H1 (cell line): ENCODE results near the gene PPM1L. TPM values are rescaled to one million over a fixed set of nuclear protein-coding genes. Genes with fewer than 3 reads are reported as not detected.

ENCODE experiments used
- CTCF ChIA-PET: fragments of 300-600 bp; sonication (Branson Sonifier 250); formaldehyde crosslinking; loops from one replicate; lab custom pipeline; 2021; ENCODE audit not compliant: partially characterized antibody; lab: Charles Lee
- POLR2A ChIA-PET: fragments of 300-600 bp; sonication (Branson Sonifier 250); formaldehyde crosslinking; loops from one replicate; lab custom pipeline; 2021; ENCODE audit warnings: inconsistent platforms; ENCODE audit not compliant: partially characterized antibody; lab: Charles Lee
- DNase-seq, 2 experiments: peaks; one replicate each; pipeline versions ENCODE4 v3.0.0 to v3.0.0-alpha.2; 2010 to 2022; ENCODE audit warnings: low spot score in 2 of 2, low read depth in 1 of 2, mixed read lengths in 1 of 2
- FAIRE-seq: peaks from 2 replicates; lab custom pipeline; 2011; peaks lifted over from hg19 to GRCh38; lab: Jason Lieb, UNC
- H2AFZ ChIP-seq: 2 replicates; pipeline ENCODE4 v1.8.1; 2012; ENCODE audit warnings: low read length, inconsistent platforms
- H2AK5ac ChIP-seq: 2 replicates; pipeline ENCODE4 v1.6.1; 2013; ENCODE audit warnings: low read depth, low read length
- H2BK120ac ChIP-seq: replicated peaks from 2 replicates; pipeline ENCODE3; 2013; ENCODE audit warnings: low read depth, low read length, inconsistent platforms
- H2BK12ac ChIP-seq: 2 replicates; pipeline ENCODE4 v1.6.1; 2013; ENCODE audit warnings: low read depth, low read length
- H2BK15ac ChIP-seq: 2 replicates; pipeline ENCODE4 v1.6.1; 2013; ENCODE audit warnings: low read length
- H2BK20ac ChIP-seq: 2 replicates; pipeline ENCODE4 v1.6.1; 2013; ENCODE audit warnings: low read length
- H2BK5ac ChIP-seq: 2 replicates; pipeline ENCODE4 v1.6.1; 2013; ENCODE audit warnings: low read depth, low read length
- H3K14ac ChIP-seq: 2 replicates; pipeline ENCODE4 v1.6.1; 2013; ENCODE audit warnings: inconsistent platforms; ENCODE audit not compliant: insufficient read length
- H3K18ac ChIP-seq: 2 replicates; pipeline ENCODE4 v1.6.1; 2013; ENCODE audit warnings: low read length; ENCODE audit errors: extremely low read depth
- H3K23ac ChIP-seq: 2 replicates; pipeline ENCODE4 v1.6.1; 2013; ENCODE audit warnings: inconsistent platforms; ENCODE audit not compliant: insufficient read length
- H3K23me2 ChIP-seq: 2 replicates; pipeline ENCODE4 v1.6.1; 2013; ENCODE audit warnings: low read depth, low read length
- H3K27ac ChIP-seq: 2 replicates; pipeline ENCODE4 v1.6.1; 2011; ENCODE audit warnings: low read depth, low read length, inconsistent platforms
- H3K27me3 ChIP-seq, 4 experiments: replicated peaks in 1 of 4; 1 replicate in 1 of 4; 2 replicates in 3 of 4; pipeline versions ENCODE4 v1.6.1 to v1.8.1; 2011 to 2013; ENCODE audit warnings: low read length in 3 of 4, mild to moderate bottlenecking in 3 of 4, inconsistent platforms in 2 of 4, mixed read lengths in 2 of 4, moderate library complexity in 1 of 4; ENCODE audit not compliant: control insufficient read depth in 3 of 4, insufficient read depth in 3 of 4; ENCODE audit errors: extremely low read depth in 1 of 4
- H3K36me3 ChIP-seq, 4 experiments: 2 replicates each; pipeline versions ENCODE4 v1.6.1 to v1.8.1; 2011 to 2013; ENCODE audit warnings: mild to moderate bottlenecking in 4 of 4, low read length in 3 of 4, moderate library complexity in 2 of 4, control low read depth in 1 of 4, inconsistent platforms in 1 of 4; ENCODE audit not compliant: insufficient read depth in 4 of 4, control insufficient read depth in 2 of 4
- H3K4ac ChIP-seq: replicated peaks from 2 replicates; pipeline ENCODE3; 2013; ENCODE audit warnings: low read length, low read depth, mixed read lengths, inconsistent platforms; ENCODE audit not compliant: insufficient read length
- H3K4me1 ChIP-seq, 4 experiments: replicated peaks in 1 of 4; 1 replicate in 1 of 4; 2 replicates in 3 of 4; pipeline versions ENCODE4 v1.6.1 to v1.8.1; 2011 to 2013; ENCODE audit warnings: low read length in 3 of 4, inconsistent platforms in 2 of 4, mixed read lengths in 1 of 4; ENCODE audit not compliant: insufficient read depth in 4 of 4, control insufficient read depth in 3 of 4
- H3K4me2 ChIP-seq, 2 experiments: 2 replicates each; pipeline versions ENCODE4 v1.6.1 to v1.8.1; 2011 to 2013; ENCODE audit warnings: low read depth in 2 of 2, low read length in 2 of 2, control low read depth in 1 of 2, inconsistent platforms in 1 of 2, mild to moderate bottlenecking in 1 of 2; ENCODE audit not compliant: insufficient read depth in 1 of 2
- H3K4me3 ChIP-seq, 4 experiments: fragments of 200-600, 300-600 bp in 1 of 4; sonication (generic), shearing (Covaris generic), sonication (Bioruptor Twin) in 1 of 4; 2 replicates each; pipeline versions ENCODE4 v1.5.1 to v1.8.1; 2011 to 2016; ENCODE audit warnings: low read length in 4 of 4, low read depth in 3 of 4, control low read depth in 2 of 4, inconsistent platforms in 2 of 4, mild to moderate bottlenecking in 2 of 4, mixed read lengths in 1 of 4, moderate library complexity in 1 of 4; ENCODE audit not compliant: insufficient read depth in 2 of 4; ENCODE audit errors: extremely low read depth in 1 of 4
- H3K56ac ChIP-seq: replicated peaks from 2 replicates; pipeline ENCODE3; 2013; ENCODE audit warnings: low read depth, mild to moderate bottlenecking, mixed read lengths, low read length, inconsistent platforms; ENCODE audit not compliant: insufficient read length
- H3K79me1 ChIP-seq: 2 replicates; pipeline ENCODE4 v1.6.1; 2013; ENCODE audit warnings: low read depth, low read length, control low read depth
- H3K79me2 ChIP-seq, 2 experiments: 2 replicates each; pipeline versions ENCODE4 v1.6.1 to v1.8.1; 2012 to 2013; ENCODE audit warnings: low read length in 2 of 2, mild to moderate bottlenecking in 2 of 2, inconsistent platforms in 1 of 2; ENCODE audit not compliant: insufficient read depth in 2 of 2, control insufficient read depth in 1 of 2
- H3K9ac ChIP-seq, 4 experiments: replicated peaks in 1 of 4; 1 replicate in 1 of 4; 2 replicates in 3 of 4; pipeline versions ENCODE4 v1.6.1 to v1.8.1; 2011 to 2013; ENCODE audit warnings: low read depth in 3 of 4, low read length in 3 of 4, control low read depth in 2 of 4, mild to moderate bottlenecking in 2 of 4, moderate library complexity in 2 of 4, inconsistent platforms in 1 of 4; ENCODE audit errors: extremely low read depth in 1 of 4
- H3K9me3 ChIP-seq, 2 experiments: 2 replicates each; pipeline versions ENCODE4 v1.6.1 to v1.8.1; 2012 to 2013; ENCODE audit warnings: mild to moderate bottlenecking in 2 of 2, moderate library complexity in 2 of 2, control low read depth in 1 of 2, inconsistent platforms in 1 of 2, low read depth in 1 of 2, low read length in 1 of 2, mixed read lengths in 1 of 2; ENCODE audit not compliant: insufficient read depth in 2 of 2
- H4K20me1 ChIP-seq, 2 experiments: replicated peaks in 1 of 2; 2 replicates each; pipeline versions ENCODE3 to v1.8.1; 2011 to 2013; ENCODE audit warnings: inconsistent platforms in 2 of 2, low read length in 2 of 2, mild to moderate bottlenecking in 1 of 2; ENCODE audit not compliant: insufficient read depth in 2 of 2, control insufficient read depth in 1 of 2
- H4K5ac ChIP-seq: 2 replicates; pipeline ENCODE4 v1.6.1; 2013; ENCODE audit warnings: low read length, low read depth, mixed read lengths, inconsistent platforms; ENCODE audit not compliant: insufficient read length
- H4K8ac ChIP-seq: 2 replicates; pipeline ENCODE4 v1.8.0; 2013; ENCODE audit warnings: mild to moderate bottlenecking, moderate library complexity, low read length, inconsistent platforms; ENCODE audit not compliant: insufficient read depth; ENCODE audit errors: extremely low read depth
- H4K91ac ChIP-seq: replicated peaks from 2 replicates; pipeline ENCODE3; 2013; ENCODE audit warnings: low read length, mixed read lengths, inconsistent platforms; ENCODE audit not compliant: insufficient read length
- BACH1 ChIP-seq: IDR thresholded peaks from 2 replicates; pipeline ENCODE4 v1.6.1; 2012; ENCODE audit warnings: low read length, improper control_type of control experiment
- E2F6 ChIP-seq: IDR thresholded peaks from 2 replicates; pipeline ENCODE4 v1.6.1; 2012; ENCODE audit warnings: inconsistent platforms
- EGR1 ChIP-seq: IDR thresholded peaks from 2 replicates; pipeline ENCODE4 v1.6.1; 2011; ENCODE audit warnings: low read depth, low read length, borderline replicate concordance
- GABPA ChIP-seq: IDR thresholded peaks from 2 replicates; pipeline ENCODE4 v1.6.1; 2011; ENCODE audit warnings: mild to moderate bottlenecking, low read length, moderate library complexity, borderline replicate concordance; ENCODE audit not compliant: insufficient read depth
- KDM5A ChIP-seq: fragments of 200-600 bp; IDR thresholded peaks from 2 replicates; pipeline ENCODE4 v1.7.1; 2012; ENCODE audit warnings: mild to moderate bottlenecking, low read length, inconsistent platforms, mixed read lengths
- PHF8 ChIP-seq: fragments of 200-600 bp; sonication (generic); conservative IDR thresholded peaks from 2 replicates; pipeline ENCODE4 v1.7.1; 2012; ENCODE audit warnings: low read depth, mild to moderate bottlenecking, inconsistent platforms, low read length, moderate library complexity
- POLR2A ChIP-seq, 2 experiments: IDR thresholded peaks; 1 replicate in 1 of 2; 2 replicates in 1 of 2; pipeline ENCODE4 v1.6.1; 2011; ENCODE audit warnings: low read depth in 2 of 2, low read length in 2 of 2, mild to moderate bottlenecking in 2 of 2; ENCODE audit errors: control extremely low read depth in 1 of 2
- POLR2AphosphoS5 ChIP-seq: IDR thresholded peaks from 2 replicates; pipeline ENCODE4 v1.6.1; 2011; ENCODE audit warnings: low read depth, low read length
- POU5F1 ChIP-seq: IDR thresholded peaks from 2 replicates; pipeline ENCODE4 v1.6.1; 2011; ENCODE audit warnings: low read depth, mild to moderate bottlenecking, low read length, moderate library complexity
- SAP30 ChIP-seq: fragments of 300-600 bp; sonication (generic); IDR thresholded peaks from 2 replicates; pipeline ENCODE4 v1.7.1; 2012; ENCODE audit warnings: low read length, moderate library complexity, mild to moderate bottlenecking, inconsistent platforms; ENCODE audit not compliant: insufficient read depth, insufficient replicate concordance
- SP4 ChIP-seq: IDR thresholded peaks from 2 replicates; pipeline ENCODE4 v1.6.1; 2012; ENCODE audit warnings: low read length, inconsistent platforms
- WGBS, 2 experiments: shearing (Covaris generic) in 1 of 2; methylation state at CpG; one replicate each; pipeline versions ENCODE4 v1.1.6 to v1.1.7; 2013 to 2015; ENCODE audit warnings: low lambda C conversion rate in 2 of 2, mixed read lengths in 2 of 2, inconsistent platforms in 1 of 2, low coverage in 1 of 2, missing lambda C conversion rate in 1 of 2; ENCODE audit not compliant: insufficient replicate concordance in 2 of 2, insufficient coverage in 1 of 2, insufficient read length in 1 of 2; ENCODE audit errors: extremely low coverage in 1 of 2, missing lambda C conversion rate in 1 of 2; 5-methylcytosine and 5-hydroxymethylcytosine counted together
- polyA plus RNA-seq, 7 experiments: library from polyadenylated mRNA; depleted of rRNA in 3 of 7; stranded (reverse) in 5 of 7; unstranded in 2 of 7; fragments of >200 nt in 5 of 7; fragments of 200-250 nt in 2 of 7; gene quantifications; 1 replicate in 5 of 7; 2 replicates in 1 of 7; 4 replicates in 1 of 7; pipeline versions ENCODE4 v1.2.1 to v1.2.3, GENCODE V29; 2011 to 2013; ENCODE audit warnings: missing spikeins in 2 of 7, mixed read lengths in 2 of 7
- total RNA-seq: library from RNA; stranded (reverse); fragmentation: NEBNext Ultra II Directional; extraction: Animal tissue kit (Norgen Biotek cat#: 25700); gene quantifications from 2 replicates; pipeline ENCODE4 v1.2.1, GENCODE V29; 2021
- TF ChIP-seq, protein P1 (sequence below): IDR thresholded peaks from 2 replicates; pipeline ENCODE4 v1.6.1; 2011; ENCODE audit warnings: low read depth, mild to moderate bottlenecking, low read length; ENCODE audit not compliant: insufficient read depth

Gene PPM1L
- total and polyA plus RNA-seq, 2 of the 8 experiments (the other 6 are each of a cell fraction or from before 2014, with no cell fraction given): 2.8 to 18.1 TPM

GRCh38 chr3:160754371-160754854, 1.6 kb upstream of the PPM1L start:
- Histone ChIP-seq H3K36me3 (no peaks in the 10 kb centered on the region), H2BK12ac (no peak overlapping the region), H3K4ac (no peak overlapping the region), H3K56ac (no peak overlapping the region), H3K27ac (no peak overlapping the region), H2BK5ac (no peak overlapping the region), H2AK5ac (no peak overlapping the region), H2BK20ac (no peak overlapping the region), H3K4me1 (peaks cover 0 to 12% (median 6%) of the 10 kb centered on the region in 4 experiments; a peak in 6 of 7 replicates), H3K23me2 (peaks cover 30% of the 10 kb centered on the region), H3K4me3 (peak overlapping the region; percentile 83 to 91 (median 88)), H2AFZ (peak overlapping the region; percentile 79), H3K79me2 (peaks cover 0 to 12% of the 10 kb centered on the region in 2 experiments; a peak in 2 of 4 replicates), H3K79me1 (0 out of 2 replicates have a peak, but pooled peaks cover 2% of the 10 kb centered on the region), H4K5ac (no peak overlapping the region), H4K20me1 (peaks cover 0 to 1% of the 10 kb centered on the region in 2 experiments), H3K27me3 (peaks cover 5 to 30% (median 19%) of the 10 kb centered on the region in 4 experiments; a peak in 6 of 7 replicates), H3K18ac (no peak overlapping the region), H3K14ac (no peak overlapping the region), H4K91ac (no peak overlapping the region), H3K9ac (peak overlapping the region in 3 of 4 experiments; percentile 1 to 16 (median 8); a peak in 2 of 7 replicates), H4K8ac (no peak overlapping the region; the same call in 1 of the 2 replicates), H2BK120ac (no peak overlapping the region), H3K23ac (no peak overlapping the region), H3K9me3 (no peaks in the 10 kb centered on the region), H3K4me2 (peak overlapping the region; percentile 97 to 100), H2BK15ac (no peak overlapping the region)
- CTCF ChIA-PET: interaction anchor here (0.8 to 1.4 kb wide), 5 partner anchors 8 to 187 kb away, joined by 3 to 6 read pairs (median 5); no protein-coding TSS in a partner anchor
- 1% methylated on average over 27 of the region's 27 CpGs; no CpG with 5 or more reads in 1 of the 2 experiments for WGBS, 2 experiments
- POLR2A ChIA-PET: interaction anchor here (0.8 to 2.3 kb wide), 4 partner anchors 10 to 17 kb away, joined by 3 to 5 read pairs (median 3); no protein-coding TSS in a partner anchor
- FAIRE-seq: no peak
- DNase-seq: peak in 1 of 2 experiments; percentile 69
- TF ChIP-seq SAP30 (peak; percentile 52), POLR2A (IDR thresholded peaks at IDR 0.05; ENCODE audit: control extremely low read depth in 1 of 2, low read depth in 2 of 2, low read length in 2 of 2) (no peak), POU5F1 (no peak), KDM5A (no peak), GABPA (0 out of 2 replicates have a peak, but pooled peaks have one; percentile 5), POLR2AphosphoS5 (no peak), SP4 (no peak), EGR1 (no peak), E2F6 (peak; percentile 69), PHF8 (no peak), BACH1 (no peak)
- TF ChIP-seq, protein P1, sequence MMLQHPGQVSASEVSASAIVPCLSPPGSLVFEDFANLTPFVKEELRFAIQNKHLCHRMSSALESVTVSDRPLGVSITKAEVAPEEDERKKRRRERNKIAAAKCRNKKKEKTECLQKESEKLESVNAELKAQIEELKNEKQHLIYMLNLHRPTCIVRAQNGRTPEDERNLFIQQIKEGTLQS: no peak
